ENCODE data around the gene DPEP3. TPM values are rescaled to one million over a fixed set of nuclear protein-coding genes. Genes with fewer than 3 reads are reported as not detected.

The DPEP3 gene
- total RNA-seq, 1 donor from 2014 or later, result not detected

- TF ChIP-seq EZH2phosphoT487 (IDR thresholded peaks at IDR 0.05) (no peak), EZH2 (IDR thresholded peaks at IDR 0.05) (no peak), CTCF (IDR thresholded peaks at IDR 0.05) (no peak)
- Histone ChIP-seq H4K20me1 (ENCODE audit: low read depth) (no peaks in the 10 kb centered on the region), H3K4me2 (no peak overlapping the region), H3K4me1 (no peaks in the 10 kb centered on the region), H3K9me3 (ENCODE audit: low read depth) (no peaks in the 10 kb centered on the region), H3F3A (ENCODE audit: low read depth) (no peaks in the 10 kb centered on the region), H3K79me2 (ENCODE audit: low read depth) (no peaks in the 10 kb centered on the region), H3K36me3 (no peaks in the 10 kb centered on the region), H3K27ac (no peak overlapping the region), H3K27me3 (no peaks in the 10 kb centered on the region), H2AFZ (replicated peaks) (no peak overlapping the region), H3K4me3 (no peak overlapping the region), H3K9ac (no peak overlapping the region)
- H3K4me1 Mint-ChIP-seq, result peaks cover 1% of the 10 kb centered on the region
- DNase-seq (ENCODE audit: low spot score), result no peak
- no peaks in the 10 kb centered on the region for H3K9me3 Mint-ChIP-seq
- H3K4me3 Mint-ChIP-seq, result no peak overlapping the region
- peaks cover 13% of the 10 kb centered on the region for H3K27me3 Mint-ChIP-seq (ENCODE audit: insufficient read depth, low read depth)
- H3K27ac Mint-ChIP-seq, result no peak overlapping the region
- no peaks in the 10 kb centered on the region for H3K36me3 Mint-ChIP-seq
Observed at GRCh38 chr16:67977469-67978227, 2.7 kb downstream of the DPEP3 start.

- Mint-ChIP-seq H3K9me3 (no peaks in the 10 kb centered on the region), H3K27ac (no peak overlapping the region), H3K27me3 (ENCODE audit: insufficient read depth, low read depth) (peaks cover 14% of the 10 kb centered on the region), H3K4me1 (no peaks in the 10 kb centered on the region), H3K36me3 (no peaks in the 10 kb centered on the region), H3K4me3 (no peak overlapping the region)
- Histone ChIP-seq H3K9me3 (ENCODE audit: low read depth) (no peaks in the 10 kb centered on the region), H3K9ac (no peak overlapping the region), H3K27me3 (no peaks in the 10 kb centered on the region), H3K4me2 (no peak overlapping the region), H3K36me3 (no peaks in the 10 kb centered on the region), H3K4me1 (no peaks in the 10 kb centered on the region), H2AFZ (replicated peaks) (no peak overlapping the region), H4K20me1 (ENCODE audit: low read depth) (no peaks in the 10 kb centered on the region), H3K79me2 (ENCODE audit: low read depth) (no peaks in the 10 kb centered on the region), H3K4me3 (no peak overlapping the region), H3K27ac (no peak overlapping the region), H3F3A (ENCODE audit: low read depth) (no peaks in the 10 kb centered on the region)
- DNase-seq (ENCODE audit: low spot score), result no peak
- TF ChIP-seq EZH2 (IDR thresholded peaks at IDR 0.05) (no peak), CTCF (IDR thresholded peaks at IDR 0.05) (no peak), EZH2phosphoT487 (IDR thresholded peaks at IDR 0.05) (no peak)
Observed at GRCh38 chr16:67977005-67977404, 3.3 kb downstream of the DPEP3 start.

- H3K9me3 Mint-ChIP-seq, result no peaks in the 10 kb centered on the region
- H3K36me3 Mint-ChIP-seq, result no peaks in the 10 kb centered on the region
Observed at GRCh38 chr16:67976205-67976604, 4.1 kb downstream of the DPEP3 start.

More at GRCh38 chr16:67976205-67976604, 4.1 kb downstream of the DPEP3 start:
- no peaks in the 10 kb centered on the region for H3F3A ChIP-seq (ENCODE audit: low read depth)
- H3K27me3 ChIP-seq, result no peaks in the 10 kb centered on the region
- H3K4me1 ChIP-seq, result no peaks in the 10 kb centered on the region
- Mint-ChIP-seq H3K4me3 (peak overlapping the region; percentile 30), H3K27ac (peak overlapping the region; percentile 76), H3K27me3 (ENCODE audit: insufficient read depth, low read depth) (peaks cover 14% of the 10 kb centered on the region), H3K4me1 (no peaks in the 10 kb centered on the region)
- no peak overlapping the region for H3K9ac ChIP-seq
- H3K4me3 ChIP-seq, result no peak overlapping the region
- no peak for DNase-seq (ENCODE audit: low spot score)
- H3K9me3 ChIP-seq (ENCODE audit: low read depth), result no peaks in the 10 kb centered on the region
- H4K20me1 ChIP-seq (ENCODE audit: low read depth), result no peaks in the 10 kb centered on the region
- no peaks in the 10 kb centered on the region for H3K36me3 ChIP-seq
- no peak overlapping the region for H3K27ac ChIP-seq
- no peak overlapping the region for H2AFZ ChIP-seq (replicated peaks)
- TF ChIP-seq CTCF (IDR thresholded peaks at IDR 0.05), result no peak
- TF ChIP-seq EZH2phosphoT487 (IDR thresholded peaks at IDR 0.05), result no peak
- no peak for TF ChIP-seq EZH2 (IDR thresholded peaks at IDR 0.05)
- no peaks in the 10 kb centered on the region for H3K79me2 ChIP-seq (ENCODE audit: low read depth)
- H3K4me2 ChIP-seq, result no peak overlapping the region

Measured in neural progenitor cell (in vitro differentiated cells).